Measurements from ENCODE around the gene FTSJ1. TPM values are rescaled to one million over a fixed set of nuclear protein-coding genes. Genes with fewer than 3 reads are reported as not detected.
A peak's percentile ranks its signal among the peaks of the same experiment; 100 is the strongest.

Gene FTSJ1
- total RNA-seq, 1 donor = 67.3 TPM

- no peak for DNase-seq (ENCODE audit: insufficient read length, low spot score, missing footprints)
- H3K27ac ChIP-seq (ENCODE audit: low read depth, low read length) = peak overlapping the region; percentile 47
- no peaks in the 10 kb centered on the region for H3K27me3 ChIP-seq (ENCODE audit: insufficient read depth, low read length)
- no peak overlapping the region for H2AFZ ChIP-seq (ENCODE audit: low read length)
- peaks cover 35% of the 10 kb centered on the region for H3K4me1 ChIP-seq (ENCODE audit: insufficient read depth, low read length)
- no peaks in the 10 kb centered on the region for H3K79me2 ChIP-seq (ENCODE audit: insufficient read depth, low read length)
- H4K20me1 ChIP-seq (ENCODE audit: insufficient read depth, low read length) = no peaks in the 10 kb centered on the region
- no peak overlapping the region for H3K4me3 ChIP-seq (ENCODE audit: insufficient read depth, low read length)
- no peak overlapping the region for H3K4me2 ChIP-seq (ENCODE audit: insufficient read depth, low read length)
- H3K9me3 ChIP-seq (ENCODE audit: low read depth, low read length) = no peaks in the 10 kb centered on the region
- peaks cover 4% of the 10 kb centered on the region for H3K36me3 ChIP-seq (ENCODE audit: insufficient read depth, low read length)
- TF ChIP-seq CTCF (IDR thresholded peaks at IDR 0.05; ENCODE audit: extremely low read depth, low read depth, low read length) = no peak
Measured at GRCh38 chrX:48490661-48491060, 14.7 kb downstream of the FTSJ1 start.

DNA sequence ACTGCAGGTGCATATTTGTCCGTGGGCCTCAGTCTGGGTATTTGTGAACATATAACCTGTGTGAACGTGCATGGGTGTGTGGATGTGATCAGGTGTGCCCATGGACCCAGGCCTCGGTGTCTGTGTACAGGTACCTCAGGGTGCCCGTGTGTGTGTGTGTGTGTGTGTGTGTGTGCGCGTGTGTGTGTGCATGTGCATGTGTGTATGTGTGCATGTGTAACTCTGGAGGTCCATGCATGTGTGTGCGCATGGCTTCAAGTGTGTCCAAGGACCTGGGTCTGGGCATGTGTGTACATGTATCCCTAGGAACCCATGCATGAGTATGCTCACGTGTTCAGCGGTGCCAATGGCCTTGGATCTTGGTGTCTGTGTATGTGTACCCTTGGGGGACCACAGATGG lies 15.8 kb downstream of the FTSJ1 start:
- H3K27ac ChIP-seq (ENCODE audit: low read depth, low read length) = peak overlapping the region; percentile 73
- peaks cover 35% of the 10 kb centered on the region for H3K4me1 ChIP-seq (ENCODE audit: insufficient read depth, low read length)
- no peak for TF ChIP-seq CTCF (IDR thresholded peaks at IDR 0.05; ENCODE audit: extremely low read depth, low read depth, low read length)
- H3K27me3 ChIP-seq (ENCODE audit: insufficient read depth, low read length) = no peaks in the 10 kb centered on the region
- DNase-seq (ENCODE audit: insufficient read length, low spot score, missing footprints) = no peak
- peak overlapping the region; percentile 51 for H3K4me2 ChIP-seq (ENCODE audit: insufficient read depth, low read length)
- H4K20me1 ChIP-seq (ENCODE audit: insufficient read depth, low read length) = no peaks in the 10 kb centered on the region
- no peaks in the 10 kb centered on the region for H3K36me3 ChIP-seq (ENCODE audit: insufficient read depth, low read length)
- H3K4me3 ChIP-seq (ENCODE audit: insufficient read depth, low read length) = no peak overlapping the region
- no peaks in the 10 kb centered on the region for H3K79me2 ChIP-seq (ENCODE audit: insufficient read depth, low read length)
- H2AFZ ChIP-seq (ENCODE audit: low read length) = no peak overlapping the region
- no peaks in the 10 kb centered on the region for H3K9me3 ChIP-seq (ENCODE audit: low read depth, low read length)

DNA sequence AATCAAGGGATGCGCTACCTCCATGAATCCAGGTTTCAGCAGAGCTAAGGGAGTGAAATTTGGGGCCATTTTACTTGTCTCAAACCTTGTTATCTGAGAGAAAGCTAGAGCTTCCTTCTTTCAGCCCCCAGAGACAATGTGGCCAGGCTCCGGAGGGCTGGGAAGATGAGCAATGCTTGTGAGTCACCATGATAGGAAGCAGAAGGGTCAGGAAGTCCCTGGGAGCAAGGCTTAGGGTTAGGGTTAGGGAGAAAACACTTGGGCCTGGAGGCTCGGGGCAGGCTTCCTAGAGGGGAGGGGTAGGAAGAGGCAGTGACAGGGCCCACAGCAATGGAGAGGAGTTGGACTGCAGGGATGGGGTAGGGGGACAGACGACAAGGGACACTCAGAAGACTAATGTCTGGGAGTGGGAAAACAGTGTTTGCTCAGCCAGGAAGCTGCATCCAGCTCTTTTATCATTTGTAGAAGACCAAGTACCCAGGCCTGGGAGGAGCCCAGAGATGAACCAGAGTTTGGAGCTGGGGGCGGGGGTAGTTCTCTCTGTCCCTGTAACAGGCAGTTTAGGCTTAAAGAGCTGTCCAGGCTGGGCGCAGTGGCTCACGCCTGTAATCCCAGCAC lies 16.4 kb downstream of the FTSJ1 start:
- DNase-seq (ENCODE audit: insufficient read length, low spot score, missing footprints) = no peak
- Histone ChIP-seq H3K27me3 (ENCODE audit: insufficient read depth, low read length) (no peaks in the 10 kb centered on the region), H3K4me2 (ENCODE audit: insufficient read depth, low read length) (peak overlapping the region; percentile 51)

More for the DNA sequence above, 16.4 kb downstream of the FTSJ1 start:
- no peaks in the 10 kb centered on the region for H3K9me3 ChIP-seq (ENCODE audit: low read depth, low read length)
- no peak overlapping the region for H2AFZ ChIP-seq (ENCODE audit: low read length)
- no peak overlapping the region for H3K4me3 ChIP-seq (ENCODE audit: insufficient read depth, low read length)
- no peaks in the 10 kb centered on the region for H4K20me1 ChIP-seq (ENCODE audit: insufficient read depth, low read length)
- peak overlapping the region; percentile 73 for H3K27ac ChIP-seq (ENCODE audit: low read depth, low read length)
- no peak for TF ChIP-seq CTCF (IDR thresholded peaks at IDR 0.05; ENCODE audit: extremely low read depth, low read depth, low read length)
- no peaks in the 10 kb centered on the region for H3K36me3 ChIP-seq (ENCODE audit: insufficient read depth, low read length)
- H3K4me1 ChIP-seq (ENCODE audit: insufficient read depth, low read length) = peaks cover 30% of the 10 kb centered on the region
- no peaks in the 10 kb centered on the region for H3K79me2 ChIP-seq (ENCODE audit: insufficient read depth, low read length)
